Osteocyte (in vitro differentiated cells): ENCODE results near the gene COL27A1. TPM values are rescaled to one million over a fixed set of nuclear protein-coding genes. Genes with fewer than 3 reads are reported as not detected.

Experiments
- DNase-seq: peaks from one replicate; pipeline ENCODE4 v3.0.0; 2021; ENCODE audit warnings: mixed read lengths; ENCODE audit not compliant: unreplicated experiment; ENCODE audit errors: extremely low spot score
- H3K27ac Mint-ChIP-seq: one replicate; pipeline ENCODE4 v1.8.0; 2021; ENCODE audit warnings: mild to moderate bottlenecking, mixed read lengths; ENCODE audit not compliant: unreplicated experiment
- H3K27me3 Mint-ChIP-seq: one replicate; pipeline ENCODE4 v1.8.0; 2021; ENCODE audit warnings: mixed read lengths; ENCODE audit not compliant: unreplicated experiment
- H3K36me3 Mint-ChIP-seq: one replicate; pipeline ENCODE4 v1.8.0; 2021; ENCODE audit warnings: mixed read lengths; ENCODE audit not compliant: unreplicated experiment
- H3K4me1 Mint-ChIP-seq: one replicate; pipeline ENCODE4 v1.8.0; 2021; ENCODE audit warnings: mixed read lengths; ENCODE audit not compliant: unreplicated experiment
- H3K4me3 Mint-ChIP-seq: one replicate; pipeline ENCODE4 v1.8.0; 2021; ENCODE audit warnings: mild to moderate bottlenecking, moderate library complexity, mixed read lengths; ENCODE audit not compliant: unreplicated experiment
- H3K9me3 Mint-ChIP-seq: one replicate; pipeline ENCODE4 v1.8.0; 2021; ENCODE audit warnings: mixed read lengths; ENCODE audit not compliant: unreplicated experiment
- total RNA-seq: library from RNA; stranded (reverse); gene quantifications from 2 replicates; pipeline ENCODE4 v1.2.1, GENCODE V29; 2021
- TF ChIP-seq, protein P1 (sequence below): fragments of 200-600 bp; sonication (generic); IDR thresholded peaks from 2 replicates; pipeline ENCODE4 v1.5.0; 2021; ENCODE audit warnings: antibody characterized with exemption, mild to moderate bottlenecking, moderate library complexity

Gene COL27A1
- total RNA-seq, 1 donor from 2014 or later: 44.4 TPM

DNA sequence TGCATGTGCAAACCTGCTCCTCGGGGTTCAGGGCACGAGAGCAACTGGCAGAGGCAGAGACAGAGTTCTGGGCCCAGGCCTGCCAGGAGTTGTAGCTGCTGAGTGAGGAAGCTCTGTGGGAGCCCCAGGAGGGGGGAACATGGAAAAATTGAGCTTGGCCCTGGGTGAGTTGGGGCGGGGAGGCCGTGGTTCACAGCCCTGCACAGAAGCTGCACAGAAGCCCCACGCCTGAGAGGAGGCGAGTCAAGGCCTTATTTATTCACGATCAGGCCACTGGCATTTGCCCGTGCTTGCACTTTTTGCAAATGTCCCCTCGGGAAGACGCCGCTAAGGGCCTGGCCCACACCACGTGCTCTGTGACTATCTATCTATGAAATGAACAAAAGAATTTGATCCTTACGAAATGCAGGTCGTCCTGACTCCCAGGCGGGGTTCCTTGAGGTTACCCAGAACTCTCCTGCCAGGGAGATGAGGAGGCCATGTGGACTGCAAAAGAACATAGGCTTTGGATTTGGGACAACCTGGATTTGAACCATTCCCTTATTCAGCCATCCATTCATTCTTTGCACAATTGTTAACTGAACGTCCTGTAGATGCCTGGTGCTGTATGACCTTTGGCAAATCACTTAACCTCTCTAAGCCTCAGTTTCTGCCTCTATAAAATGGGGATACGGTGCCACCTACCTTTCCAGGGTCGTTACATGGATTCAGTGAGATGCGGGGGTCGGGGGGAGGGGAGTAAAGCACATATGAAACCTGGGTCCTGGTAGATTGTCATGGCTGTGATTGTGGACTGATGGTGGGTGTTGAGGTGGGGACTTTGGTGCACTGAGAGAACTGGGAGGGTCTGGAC, 17.9 kb downstream of the COL27A1 start:
- Mint-ChIP-seq H3K4me1 (peaks cover 93% of the 10 kb centered on the region), H3K27ac (peak overlapping the region; percentile 98), H3K9me3 (no peaks in the 10 kb centered on the region), H3K4me3 (no peak overlapping the region), H3K36me3 (peaks cover 7% of the 10 kb centered on the region), H3K27me3 (no peaks in the 10 kb centered on the region)
- no peak for DNase-seq
- TF ChIP-seq, protein P1, sequence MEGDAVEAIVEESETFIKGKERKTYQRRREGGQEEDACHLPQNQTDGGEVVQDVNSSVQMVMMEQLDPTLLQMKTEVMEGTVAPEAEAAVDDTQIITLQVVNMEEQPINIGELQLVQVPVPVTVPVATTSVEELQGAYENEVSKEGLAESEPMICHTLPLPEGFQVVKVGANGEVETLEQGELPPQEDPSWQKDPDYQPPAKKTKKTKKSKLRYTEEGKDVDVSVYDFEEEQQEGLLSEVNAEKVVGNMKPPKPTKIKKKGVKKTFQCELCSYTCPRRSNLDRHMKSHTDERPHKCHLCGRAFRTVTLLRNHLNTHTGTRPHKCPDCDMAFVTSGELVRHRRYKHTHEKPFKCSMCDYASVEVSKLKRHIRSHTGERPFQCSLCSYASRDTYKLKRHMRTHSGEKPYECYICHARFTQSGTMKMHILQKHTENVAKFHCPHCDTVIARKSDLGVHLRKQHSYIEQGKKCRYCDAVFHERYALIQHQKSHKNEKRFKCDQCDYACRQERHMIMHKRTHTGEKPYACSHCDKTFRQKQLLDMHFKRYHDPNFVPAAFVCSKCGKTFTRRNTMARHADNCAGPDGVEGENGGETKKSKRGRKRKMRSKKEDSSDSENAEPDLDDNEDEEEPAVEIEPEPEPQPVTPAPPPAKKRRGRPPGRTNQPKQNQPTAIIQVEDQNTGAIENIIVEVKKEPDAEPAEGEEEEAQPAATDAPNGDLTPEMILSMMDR: no peak

DNA sequence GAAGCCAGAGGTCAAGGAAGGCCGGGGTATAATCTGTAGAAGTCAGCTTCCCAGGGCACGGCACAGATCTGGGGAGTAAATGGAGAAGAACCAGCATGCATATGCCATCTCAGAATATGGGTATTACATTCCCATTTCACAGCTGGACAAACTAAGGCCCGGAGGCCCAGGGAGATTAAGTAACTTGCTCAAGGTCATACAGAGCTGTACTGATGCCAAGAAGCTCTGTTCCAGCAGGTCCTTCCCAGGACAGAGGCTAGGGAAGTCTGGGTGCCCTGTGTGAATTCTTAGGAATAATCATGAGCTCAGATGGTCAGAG, 19.2 kb downstream of the COL27A1 start:
- TF ChIP-seq, protein P1: no peak
- no peak for DNase-seq
- no peaks in the 10 kb centered on the region for H3K36me3 Mint-ChIP-seq
- H3K4me1 Mint-ChIP-seq: peaks cover 93% of the 10 kb centered on the region
- no peaks in the 10 kb centered on the region for H3K9me3 Mint-ChIP-seq
- H3K4me3 Mint-ChIP-seq: no peak overlapping the region
- H3K27me3 Mint-ChIP-seq: no peaks in the 10 kb centered on the region
- H3K27ac Mint-ChIP-seq: peak overlapping the region; percentile 45

DNA sequence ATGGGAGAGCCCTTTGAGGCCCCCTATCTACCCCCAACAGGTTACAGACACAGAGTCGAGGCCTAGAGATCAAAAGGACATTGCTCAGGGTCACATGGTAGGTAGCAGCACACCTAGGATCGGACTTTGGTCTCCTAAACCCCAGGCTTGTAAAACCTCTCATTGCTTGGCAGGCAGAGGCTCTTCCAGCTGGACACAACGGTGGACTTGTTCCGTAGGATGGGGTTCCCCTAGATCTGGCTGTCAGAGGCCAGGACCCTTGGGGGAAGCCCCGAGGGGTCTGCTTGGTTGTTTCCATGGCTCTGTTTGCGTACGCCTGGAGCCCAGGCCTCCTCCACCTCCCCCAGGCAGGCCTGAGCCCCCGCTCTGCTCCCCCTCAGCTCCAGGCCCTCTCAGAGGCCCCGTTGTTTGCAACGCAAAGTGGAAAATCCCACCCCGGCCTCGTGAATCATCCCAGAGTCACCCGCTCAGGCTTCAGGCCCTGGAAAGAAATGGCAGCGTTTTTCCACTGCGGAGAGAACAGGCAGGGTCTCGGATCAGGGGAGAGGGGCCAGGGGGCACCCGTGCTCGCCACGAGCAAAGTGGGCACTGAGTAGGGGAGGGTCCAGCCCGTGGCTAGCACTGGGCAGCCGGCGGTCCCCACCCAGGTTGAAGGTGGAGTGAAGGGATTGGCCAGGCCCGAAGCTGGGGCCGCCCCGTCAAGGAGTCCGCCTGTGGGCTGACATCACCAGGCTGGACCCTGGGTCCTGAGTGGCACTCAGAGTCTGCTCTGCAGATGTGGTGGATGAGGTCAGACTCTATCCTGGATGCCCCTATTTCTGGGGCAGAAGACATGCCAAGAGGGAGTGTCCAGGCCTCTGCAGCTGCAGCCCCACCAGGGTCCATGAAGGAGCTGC, 19.8 kb downstream of the COL27A1 start:
- Mint-ChIP-seq H3K27me3 (no peaks in the 10 kb centered on the region), H3K4me3 (no peak overlapping the region), H3K36me3 (no peaks in the 10 kb centered on the region), H3K9me3 (no peaks in the 10 kb centered on the region), H3K27ac (peak overlapping the region; percentile 45), H3K4me1 (peaks cover 93% of the 10 kb centered on the region)
- no peak for DNase-seq
- TF ChIP-seq, protein P1: no peak

DNA sequence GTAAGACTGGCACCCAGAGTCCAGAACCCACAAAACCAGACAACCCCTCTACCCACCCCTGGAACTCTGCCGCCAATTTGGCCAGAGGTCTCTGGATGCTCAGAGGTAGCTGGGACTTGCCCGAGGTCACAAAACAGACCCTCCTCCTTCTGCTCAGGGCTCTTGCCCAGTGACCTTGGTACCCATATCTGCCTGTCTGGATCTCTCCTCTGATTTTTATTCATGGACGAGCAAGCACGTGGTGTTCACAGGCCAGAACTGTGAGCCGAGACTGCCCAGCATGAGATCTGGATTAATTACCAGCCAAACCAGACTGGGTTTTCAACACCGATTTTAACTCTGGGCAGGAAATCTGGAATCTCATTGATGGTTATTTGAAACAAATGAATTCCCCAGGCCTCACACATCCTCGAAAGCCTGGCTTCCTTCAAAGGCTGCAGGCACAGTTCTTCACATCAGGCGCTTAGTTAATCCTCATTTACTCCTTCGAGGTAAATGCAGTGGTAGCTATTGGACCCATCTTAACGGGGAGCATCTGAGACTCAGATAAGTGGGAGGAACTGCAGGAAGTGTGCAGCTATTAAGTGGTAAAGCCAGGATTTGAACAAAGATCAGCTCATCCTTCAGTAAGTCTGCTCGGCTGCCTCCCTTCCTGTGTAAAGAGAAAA, 21.4 kb downstream of the COL27A1 start:
- H3K27me3 Mint-ChIP-seq: no peaks in the 10 kb centered on the region
- no peak overlapping the region for H3K4me3 Mint-ChIP-seq
- H3K36me3 Mint-ChIP-seq: no peaks in the 10 kb centered on the region
- no peak for DNase-seq
- H3K9me3 Mint-ChIP-seq: no peaks in the 10 kb centered on the region
- H3K27ac Mint-ChIP-seq: peak overlapping the region; percentile 58
- TF ChIP-seq, protein P1: no peak
- peaks cover 93% of the 10 kb centered on the region for H3K4me1 Mint-ChIP-seq
